H1 (cell line): ENCODE results near the gene TRIM5. TPM values are rescaled to one million over a fixed set of nuclear protein-coding genes. Genes with fewer than 3 reads are reported as not detected.
A peak's percentile ranks its signal among the peaks of the same experiment; 100 is the strongest.

ENCODE experiments used
- CTCF ChIA-PET: fragments of 300-600 bp; sonication (Branson Sonifier 250); formaldehyde crosslinking; loops from one replicate; lab custom pipeline; 2021; ENCODE audit not compliant: partially characterized antibody; lab: Charles Lee
- POLR2A ChIA-PET: fragments of 300-600 bp; sonication (Branson Sonifier 250); formaldehyde crosslinking; loops from one replicate; lab custom pipeline; 2021; ENCODE audit warnings: inconsistent platforms; ENCODE audit not compliant: partially characterized antibody; lab: Charles Lee
- DNase-seq, 2 experiments: peaks; one replicate each; pipeline versions ENCODE4 v3.0.0 to v3.0.0-alpha.2; 2010 to 2022; ENCODE audit warnings: low spot score in 2 of 2, low read depth in 1 of 2, mixed read lengths in 1 of 2
- FAIRE-seq: peaks from 2 replicates; lab custom pipeline; 2011; peaks lifted over from hg19 to GRCh38; lab: Jason Lieb, UNC
- H2AFZ ChIP-seq: 2 replicates; pipeline ENCODE4 v1.8.1; 2012; ENCODE audit warnings: low read length, inconsistent platforms
- H2AK5ac ChIP-seq: 2 replicates; pipeline ENCODE4 v1.6.1; 2013; ENCODE audit warnings: low read depth, low read length
- H2BK120ac ChIP-seq: replicated peaks from 2 replicates; pipeline ENCODE3; 2013; ENCODE audit warnings: low read depth, low read length, inconsistent platforms
- H2BK12ac ChIP-seq: 2 replicates; pipeline ENCODE4 v1.6.1; 2013; ENCODE audit warnings: low read depth, low read length
- H2BK15ac ChIP-seq: 2 replicates; pipeline ENCODE4 v1.6.1; 2013; ENCODE audit warnings: low read length
- H2BK20ac ChIP-seq: 2 replicates; pipeline ENCODE4 v1.6.1; 2013; ENCODE audit warnings: low read length
- H2BK5ac ChIP-seq: 2 replicates; pipeline ENCODE4 v1.6.1; 2013; ENCODE audit warnings: low read depth, low read length
- H3K14ac ChIP-seq: 2 replicates; pipeline ENCODE4 v1.6.1; 2013; ENCODE audit warnings: inconsistent platforms; ENCODE audit not compliant: insufficient read length
- H3K18ac ChIP-seq: 2 replicates; pipeline ENCODE4 v1.6.1; 2013; ENCODE audit warnings: low read length; ENCODE audit errors: extremely low read depth
- H3K23ac ChIP-seq: 2 replicates; pipeline ENCODE4 v1.6.1; 2013; ENCODE audit warnings: inconsistent platforms; ENCODE audit not compliant: insufficient read length
- H3K23me2 ChIP-seq: 2 replicates; pipeline ENCODE4 v1.6.1; 2013; ENCODE audit warnings: low read depth, low read length
- H3K27ac ChIP-seq: 2 replicates; pipeline ENCODE4 v1.6.1; 2011; ENCODE audit warnings: low read depth, low read length, inconsistent platforms
- H3K27me3 ChIP-seq, 4 experiments: replicated peaks in 1 of 4; 1 replicate in 1 of 4; 2 replicates in 3 of 4; pipeline versions ENCODE4 v1.6.1 to v1.8.1; 2011 to 2013; ENCODE audit warnings: low read length in 3 of 4, mild to moderate bottlenecking in 3 of 4, inconsistent platforms in 2 of 4, mixed read lengths in 2 of 4, moderate library complexity in 1 of 4; ENCODE audit not compliant: control insufficient read depth in 3 of 4, insufficient read depth in 3 of 4; ENCODE audit errors: extremely low read depth in 1 of 4
- H3K36me3 ChIP-seq, 4 experiments: 2 replicates each; pipeline versions ENCODE4 v1.6.1 to v1.8.1; 2011 to 2013; ENCODE audit warnings: mild to moderate bottlenecking in 4 of 4, low read length in 3 of 4, moderate library complexity in 2 of 4, control low read depth in 1 of 4, inconsistent platforms in 1 of 4; ENCODE audit not compliant: insufficient read depth in 4 of 4, control insufficient read depth in 2 of 4
- H3K4ac ChIP-seq: replicated peaks from 2 replicates; pipeline ENCODE3; 2013; ENCODE audit warnings: low read length, low read depth, mixed read lengths, inconsistent platforms; ENCODE audit not compliant: insufficient read length
- H3K4me1 ChIP-seq, 4 experiments: replicated peaks in 1 of 4; 1 replicate in 1 of 4; 2 replicates in 3 of 4; pipeline versions ENCODE4 v1.6.1 to v1.8.1; 2011 to 2013; ENCODE audit warnings: low read length in 3 of 4, inconsistent platforms in 2 of 4, mixed read lengths in 1 of 4; ENCODE audit not compliant: insufficient read depth in 4 of 4, control insufficient read depth in 3 of 4
- H3K4me2 ChIP-seq, 2 experiments: 2 replicates each; pipeline versions ENCODE4 v1.6.1 to v1.8.1; 2011 to 2013; ENCODE audit warnings: low read depth in 2 of 2, low read length in 2 of 2, control low read depth in 1 of 2, inconsistent platforms in 1 of 2, mild to moderate bottlenecking in 1 of 2; ENCODE audit not compliant: insufficient read depth in 1 of 2
- H3K4me3 ChIP-seq, 4 experiments: fragments of 200-600, 300-600 bp in 1 of 4; sonication (generic), shearing (Covaris generic), sonication (Bioruptor Twin) in 1 of 4; 2 replicates each; pipeline versions ENCODE4 v1.5.1 to v1.8.1; 2011 to 2016; ENCODE audit warnings: low read length in 4 of 4, low read depth in 3 of 4, control low read depth in 2 of 4, inconsistent platforms in 2 of 4, mild to moderate bottlenecking in 2 of 4, mixed read lengths in 1 of 4, moderate library complexity in 1 of 4; ENCODE audit not compliant: insufficient read depth in 2 of 4; ENCODE audit errors: extremely low read depth in 1 of 4
- H3K56ac ChIP-seq: replicated peaks from 2 replicates; pipeline ENCODE3; 2013; ENCODE audit warnings: low read depth, mild to moderate bottlenecking, mixed read lengths, low read length, inconsistent platforms; ENCODE audit not compliant: insufficient read length
- H3K79me1 ChIP-seq: 2 replicates; pipeline ENCODE4 v1.6.1; 2013; ENCODE audit warnings: low read depth, low read length, control low read depth
- H3K79me2 ChIP-seq, 2 experiments: 2 replicates each; pipeline versions ENCODE4 v1.6.1 to v1.8.1; 2012 to 2013; ENCODE audit warnings: low read length in 2 of 2, mild to moderate bottlenecking in 2 of 2, inconsistent platforms in 1 of 2; ENCODE audit not compliant: insufficient read depth in 2 of 2, control insufficient read depth in 1 of 2
- H3K9ac ChIP-seq, 4 experiments: replicated peaks in 1 of 4; 1 replicate in 1 of 4; 2 replicates in 3 of 4; pipeline versions ENCODE4 v1.6.1 to v1.8.1; 2011 to 2013; ENCODE audit warnings: low read depth in 3 of 4, low read length in 3 of 4, control low read depth in 2 of 4, mild to moderate bottlenecking in 2 of 4, moderate library complexity in 2 of 4, inconsistent platforms in 1 of 4; ENCODE audit errors: extremely low read depth in 1 of 4
- H3K9me3 ChIP-seq, 2 experiments: 2 replicates each; pipeline versions ENCODE4 v1.6.1 to v1.8.1; 2012 to 2013; ENCODE audit warnings: mild to moderate bottlenecking in 2 of 2, moderate library complexity in 2 of 2, control low read depth in 1 of 2, inconsistent platforms in 1 of 2, low read depth in 1 of 2, low read length in 1 of 2, mixed read lengths in 1 of 2; ENCODE audit not compliant: insufficient read depth in 2 of 2
- H4K20me1 ChIP-seq, 2 experiments: replicated peaks in 1 of 2; 2 replicates each; pipeline versions ENCODE3 to v1.8.1; 2011 to 2013; ENCODE audit warnings: inconsistent platforms in 2 of 2, low read length in 2 of 2, mild to moderate bottlenecking in 1 of 2; ENCODE audit not compliant: insufficient read depth in 2 of 2, control insufficient read depth in 1 of 2
- H4K5ac ChIP-seq: 2 replicates; pipeline ENCODE4 v1.6.1; 2013; ENCODE audit warnings: low read length, low read depth, mixed read lengths, inconsistent platforms; ENCODE audit not compliant: insufficient read length
- H4K8ac ChIP-seq: 2 replicates; pipeline ENCODE4 v1.8.0; 2013; ENCODE audit warnings: mild to moderate bottlenecking, moderate library complexity, low read length, inconsistent platforms; ENCODE audit not compliant: insufficient read depth; ENCODE audit errors: extremely low read depth
- H4K91ac ChIP-seq: replicated peaks from 2 replicates; pipeline ENCODE3; 2013; ENCODE audit warnings: low read length, mixed read lengths, inconsistent platforms; ENCODE audit not compliant: insufficient read length
- ASH2L ChIP-seq: fragments of 200-600, 300-600 bp; sonication (generic); IDR thresholded peaks from one replicate; pipeline ENCODE4 v1.7.1; 2017; ENCODE audit warnings: low read length
- EZH2 ChIP-seq: fragments of 200-600 bp; sonication (generic); IDR thresholded peaks from 2 replicates; pipeline ENCODE4 v1.7.1; 2012; ENCODE audit warnings: low read depth, mild to moderate bottlenecking, moderate library complexity, low read length, inconsistent platforms; ENCODE audit not compliant: severe bottlenecking
- GTF2F1 ChIP-seq: IDR thresholded peaks from 2 replicates; pipeline ENCODE4 v1.6.1; 2012; ENCODE audit warnings: low read depth, low read length, improper control_type of control experiment, borderline replicate concordance
- JUN ChIP-seq: IDR thresholded peaks from 2 replicates; pipeline ENCODE4 v1.6.1; 2011; ENCODE audit warnings: low read depth, mild to moderate bottlenecking, improper control_type of control experiment, low read length
- KDM1A ChIP-seq: fragments of 200-600, 300-600 bp; sonication (generic); IDR thresholded peaks from 2 replicates; pipeline ENCODE4 v1.7.1; 2016; ENCODE audit warnings: mild to moderate bottlenecking, low read length, borderline replicate concordance
- MAFK ChIP-seq: IDR thresholded peaks from 2 replicates; pipeline ENCODE4 v1.6.1; 2012; ENCODE audit warnings: low read depth, mild to moderate bottlenecking, improper control_type of control experiment, low read length
- RAD21 ChIP-seq, 2 experiments: IDR thresholded peaks in 1 of 2; conservative IDR thresholded peaks in 1 of 2; 2 replicates each; pipeline ENCODE4 v1.6.1; 2011; ENCODE audit warnings: low read depth in 2 of 2, low read length in 2 of 2, improper control_type of control experiment in 1 of 2, inconsistent platforms in 1 of 2, mild to moderate bottlenecking in 1 of 2, moderate library complexity in 1 of 2
- RBBP5 ChIP-seq: IDR thresholded peaks from 2 replicates; pipeline ENCODE4 v1.7.1; 2012; ENCODE audit warnings: low read depth, mild to moderate bottlenecking, inconsistent platforms, low read length, moderate library complexity, borderline replicate concordance
- WGBS, 2 experiments: shearing (Covaris generic) in 1 of 2; methylation state at CpG; one replicate each; pipeline versions ENCODE4 v1.1.6 to v1.1.7; 2013 to 2015; ENCODE audit warnings: low lambda C conversion rate in 2 of 2, mixed read lengths in 2 of 2, inconsistent platforms in 1 of 2, low coverage in 1 of 2, missing lambda C conversion rate in 1 of 2; ENCODE audit not compliant: insufficient replicate concordance in 2 of 2, insufficient coverage in 1 of 2, insufficient read length in 1 of 2; ENCODE audit errors: extremely low coverage in 1 of 2, missing lambda C conversion rate in 1 of 2; 5-methylcytosine and 5-hydroxymethylcytosine counted together
- polyA plus RNA-seq, 7 experiments: library from polyadenylated mRNA; depleted of rRNA in 3 of 7; stranded (reverse) in 5 of 7; unstranded in 2 of 7; fragments of >200 nt in 5 of 7; fragments of 200-250 nt in 2 of 7; gene quantifications; 1 replicate in 5 of 7; 2 replicates in 1 of 7; 4 replicates in 1 of 7; pipeline versions ENCODE4 v1.2.1 to v1.2.3, GENCODE V29; 2011 to 2013; ENCODE audit warnings: missing spikeins in 2 of 7, mixed read lengths in 2 of 7
- total RNA-seq: library from RNA; stranded (reverse); fragmentation: NEBNext Ultra II Directional; extraction: Animal tissue kit (Norgen Biotek cat#: 25700); gene quantifications from 2 replicates; pipeline ENCODE4 v1.2.1, GENCODE V29; 2021
- TF ChIP-seq, protein P1 (sequence below): IDR thresholded peaks from 2 replicates; pipeline ENCODE4 v1.6.1; 2012; ENCODE audit warnings: low read length, inconsistent platforms

TRIM5 gene
- total and polyA plus RNA-seq, 2 of the 8 experiments (the other 6 are each of a cell fraction or from before 2014, with no cell fraction given), result 23.5 to 35.5 TPM

DNA sequence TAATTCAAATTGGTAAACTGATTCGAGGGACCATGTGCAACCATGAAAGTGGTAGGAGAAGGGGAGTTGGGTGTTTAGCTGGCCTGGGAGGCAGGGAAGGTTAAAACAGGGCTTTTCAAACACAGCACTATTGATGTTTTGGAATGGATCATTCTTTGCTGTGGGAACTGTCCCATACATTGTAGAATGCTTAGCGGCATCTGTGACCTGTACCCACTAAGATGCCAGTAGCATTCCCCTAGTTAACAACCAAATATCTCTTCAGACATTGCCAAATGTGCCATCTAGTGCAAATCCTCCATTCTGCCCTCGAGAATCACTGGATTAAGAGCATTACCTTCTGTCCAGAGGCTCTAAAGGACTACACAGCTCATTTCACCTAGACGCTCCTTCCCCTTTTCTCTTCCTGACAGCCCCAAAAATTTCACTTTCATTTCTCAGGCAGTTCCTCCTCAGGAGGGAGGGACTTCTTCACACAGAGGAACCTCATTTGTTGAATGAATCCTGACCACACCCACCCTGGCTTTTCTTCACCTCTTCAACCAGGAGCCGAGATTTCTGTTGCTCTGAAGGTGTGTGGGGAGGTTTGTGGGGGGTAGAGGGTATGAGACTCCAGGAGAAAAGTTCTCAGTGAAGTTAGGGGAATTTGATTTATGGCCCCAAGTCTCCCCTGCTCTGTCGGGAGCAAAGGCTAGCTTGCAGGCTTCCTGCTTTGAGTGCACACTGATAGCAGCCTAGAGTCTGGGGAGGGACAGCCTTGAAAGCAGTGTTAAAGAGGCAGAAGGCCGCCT lies 60.2 kb downstream of the TRIM5 start, which contains the start of gene TRIM34:
TSS of gene TRIM34 (plus strand) at position 513 of the 791 bp plus-strand sequence. CDS start 7,331 bp downstream, outside the sequence.
- Histone ChIP-seq H3K27me3 (no peaks in the 10 kb centered on the region), H3K23me2 (no peaks in the 10 kb centered on the region), H3K27ac (no peak within 1 kb of the TSS), H3K79me2 (no peaks in the 10 kb centered on the region), H3K9ac (no peak within 1 kb of the TSS), H2BK15ac (peak within 1 kb of the TSS; percentile 84; the same call in 1 of the 2 replicates), H3K23ac (no peak within 1 kb of the TSS), H4K8ac (no peak within 1 kb of the TSS), H4K5ac (no peak within 1 kb of the TSS), H3K4me1 (peaks cover 0 to 17% (median 6%) of the 10 kb centered on the region in 4 experiments; a peak in 4 of 7 replicates), H3K14ac (no peak within 1 kb of the TSS), H2BK5ac (no peak within 1 kb of the TSS), H3K18ac (peak within 1 kb of the TSS; percentile 75), H3K36me3 (no peaks in the 10 kb centered on the region), H2AFZ (peak within 1 kb of the TSS; percentile 98), H3K4ac (no peak within 1 kb of the TSS), H2AK5ac (peak within 1 kb of the TSS; percentile 24; the same call in 1 of the 2 replicates), H2BK20ac (no peak within 1 kb of the TSS), H3K79me1 (no peaks in the 10 kb centered on the region; the same call in 1 of the 2 replicates), H4K91ac (no peak within 1 kb of the TSS), H2BK120ac (no peak within 1 kb of the TSS), H3K56ac (no peak within 1 kb of the TSS), H3K4me3 (peak within 1 kb of the TSS in 1 of 4 experiments; percentile 48; a peak in 2 of 8 replicates), H4K20me1 (no peaks in the 10 kb centered on the region), H2BK12ac (0 out of 2 replicates have a peak within 1 kb of the TSS, but pooled peaks have one; percentile 14), H3K9me3 (no peaks in the 10 kb centered on the region), H3K4me2 (peak within 1 kb of the TSS; percentile 55 to 64)
- ChIA-PET CTCF (interaction anchor here (1.1 to 1.3 kb wide), 2 partner anchors 10 to 24 kb away, joined by 3 to 4 read pairs; no protein-coding TSS in a partner anchor), POLR2A (interaction anchor here (0.6 kb wide), 1 partner anchor 61 kb away, joined by 3 read pairs; no protein-coding TSS in a partner anchor)
- peak in 1 of 2 experiments; percentile 53 for DNase-seq
- TF ChIP-seq, protein P1, sequence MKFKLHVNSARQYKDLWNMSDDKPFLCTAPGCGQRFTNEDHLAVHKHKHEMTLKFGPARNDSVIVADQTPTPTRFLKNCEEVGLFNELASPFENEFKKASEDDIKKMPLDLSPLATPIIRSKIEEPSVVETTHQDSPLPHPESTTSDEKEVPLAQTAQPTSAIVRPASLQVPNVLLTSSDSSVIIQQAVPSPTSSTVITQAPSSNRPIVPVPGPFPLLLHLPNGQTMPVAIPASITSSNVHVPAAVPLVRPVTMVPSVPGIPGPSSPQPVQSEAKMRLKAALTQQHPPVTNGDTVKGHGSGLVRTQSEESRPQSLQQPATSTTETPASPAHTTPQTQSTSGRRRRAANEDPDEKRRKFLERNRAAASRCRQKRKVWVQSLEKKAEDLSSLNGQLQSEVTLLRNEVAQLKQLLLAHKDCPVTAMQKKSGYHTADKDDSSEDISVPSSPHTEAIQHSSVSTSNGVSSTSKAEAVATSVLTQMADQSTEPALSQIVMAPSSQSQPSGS, result no peak
- TF ChIP-seq KDM1A (no peak), MAFK (no peak), RAD21 (IDR thresholded peaks at IDR 0.05 in 1 of 2, conservative IDR thresholded peaks at IDR 0.05 in 1 of 2; ENCODE audit: low read depth in 2 of 2, low read length in 2 of 2) (no peak), EZH2 (no peak), ASH2L (peak; percentile 45), JUN (no peak), GTF2F1 (no peak), RBBP5 (0 out of 2 replicates have a peak, but pooled peaks have one; percentile 36)
- WGBS, 2 experiments, result 67% methylated on average over 7 of the region's 7 CpGs; no CpG with 5 or more reads in 1 of the 2 experiments
- FAIRE-seq, result peak; percentile 45
